ENCODE results near the gene CDKAL1.

CDKAL1 gene

DNA sequence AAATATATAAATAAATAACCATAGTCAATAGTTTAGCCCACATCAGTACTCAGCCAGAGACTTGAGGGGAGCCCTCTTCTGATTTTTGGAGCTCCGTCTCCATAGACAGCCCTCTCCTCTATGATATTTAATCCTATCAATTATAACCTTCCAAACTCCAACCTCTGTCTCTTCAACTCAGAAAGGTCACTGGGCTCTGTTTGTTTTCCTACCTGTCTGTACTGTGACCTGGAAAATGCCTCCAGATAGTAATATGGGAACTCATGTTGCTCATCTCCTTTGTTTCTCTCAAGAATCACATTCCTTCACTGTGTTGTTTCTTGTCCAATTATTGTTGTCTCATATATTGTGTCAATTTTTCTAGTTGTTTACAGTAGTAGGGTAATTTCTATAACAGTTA lies 409.7 kb downstream of the CDKAL1 start:
- Histone ChIP-seq H3K4me1 (ENCODE audit: insufficient read depth, poor library complexity, severe bottlenecking) (no peaks in the 10 kb centered on the region), H3K9me3 (ENCODE audit: severe bottlenecking) (no peaks in the 10 kb centered on the region), H3K4me3 (ENCODE audit: severe bottlenecking) (no peak overlapping the region), H3K27me3 (ENCODE audit: insufficient read depth, poor library complexity, severe bottlenecking) (no peaks in the 10 kb centered on the region), H3K27ac (ENCODE audit: poor library complexity, severe bottlenecking) (no peak overlapping the region), H3K36me3 (ENCODE audit: low read depth) (no peaks in the 10 kb centered on the region)
- ATAC-seq (ENCODE audit: low read depth) (no peak), DNase-seq (ENCODE audit: low spot score) (no peak)
- TF ChIP-seq, protein P1, sequence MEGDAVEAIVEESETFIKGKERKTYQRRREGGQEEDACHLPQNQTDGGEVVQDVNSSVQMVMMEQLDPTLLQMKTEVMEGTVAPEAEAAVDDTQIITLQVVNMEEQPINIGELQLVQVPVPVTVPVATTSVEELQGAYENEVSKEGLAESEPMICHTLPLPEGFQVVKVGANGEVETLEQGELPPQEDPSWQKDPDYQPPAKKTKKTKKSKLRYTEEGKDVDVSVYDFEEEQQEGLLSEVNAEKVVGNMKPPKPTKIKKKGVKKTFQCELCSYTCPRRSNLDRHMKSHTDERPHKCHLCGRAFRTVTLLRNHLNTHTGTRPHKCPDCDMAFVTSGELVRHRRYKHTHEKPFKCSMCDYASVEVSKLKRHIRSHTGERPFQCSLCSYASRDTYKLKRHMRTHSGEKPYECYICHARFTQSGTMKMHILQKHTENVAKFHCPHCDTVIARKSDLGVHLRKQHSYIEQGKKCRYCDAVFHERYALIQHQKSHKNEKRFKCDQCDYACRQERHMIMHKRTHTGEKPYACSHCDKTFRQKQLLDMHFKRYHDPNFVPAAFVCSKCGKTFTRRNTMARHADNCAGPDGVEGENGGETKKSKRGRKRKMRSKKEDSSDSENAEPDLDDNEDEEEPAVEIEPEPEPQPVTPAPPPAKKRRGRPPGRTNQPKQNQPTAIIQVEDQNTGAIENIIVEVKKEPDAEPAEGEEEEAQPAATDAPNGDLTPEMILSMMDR (IDR thresholded peaks at IDR 0.05; ENCODE audit: poor library complexity, severe bottlenecking): no peak

DNA sequence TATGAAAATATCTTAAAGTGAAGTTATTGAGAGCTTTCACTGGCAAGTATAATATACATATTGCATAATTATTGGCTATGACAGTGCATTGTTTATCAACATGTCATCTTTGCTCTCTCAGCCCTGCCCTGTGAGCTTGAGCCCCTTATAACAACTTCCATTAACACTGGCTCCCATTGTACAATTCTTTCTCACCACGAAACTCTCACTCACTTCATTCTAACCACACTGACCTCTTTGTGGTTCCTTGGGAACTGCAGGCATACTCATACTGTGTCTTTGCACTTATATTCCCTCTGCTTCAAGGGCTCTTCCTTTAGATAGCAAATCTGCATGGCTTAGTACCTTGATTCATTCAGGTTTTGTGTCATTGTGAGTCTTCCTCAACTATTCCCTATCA lies 411.8 kb downstream of the CDKAL1 start:
- H3K4me3 ChIP-seq (ENCODE audit: severe bottlenecking): no peak overlapping the region
- ATAC-seq (ENCODE audit: low read depth) (no peak), DNase-seq (ENCODE audit: low spot score) (no peak)
- no peak overlapping the region for H3K27ac ChIP-seq (ENCODE audit: poor library complexity, severe bottlenecking)
- TF ChIP-seq, protein P1 (IDR thresholded peaks at IDR 0.05; ENCODE audit: poor library complexity, severe bottlenecking): no peak
- H3K4me1 ChIP-seq (ENCODE audit: insufficient read depth, poor library complexity, severe bottlenecking): no peaks in the 10 kb centered on the region
- H3K9me3 ChIP-seq (ENCODE audit: severe bottlenecking): no peaks in the 10 kb centered on the region
- no peaks in the 10 kb centered on the region for H3K27me3 ChIP-seq (ENCODE audit: insufficient read depth, poor library complexity, severe bottlenecking)
- no peaks in the 10 kb centered on the region for H3K36me3 ChIP-seq (ENCODE audit: low read depth)

DNA sequence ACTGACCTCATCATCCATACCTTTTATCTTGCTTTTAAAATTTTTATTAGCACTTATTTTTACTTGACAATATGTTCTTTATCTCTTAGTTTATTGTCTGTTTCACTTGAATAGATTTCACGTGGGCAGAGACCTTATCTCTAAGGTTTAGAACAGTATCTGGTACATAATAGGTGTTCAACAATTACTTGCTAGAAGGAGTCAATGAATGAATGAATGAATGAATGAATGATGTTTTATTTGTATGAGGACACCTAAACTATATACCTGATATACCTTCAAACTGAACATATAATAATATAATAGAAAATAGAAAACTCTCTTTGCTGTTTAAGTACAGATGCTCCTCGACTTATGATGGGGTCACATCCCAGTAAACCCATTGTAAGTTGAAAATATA lies 412.6 kb downstream of the CDKAL1 start:
- H3K4me1 ChIP-seq (ENCODE audit: insufficient read depth, poor library complexity, severe bottlenecking): no peaks in the 10 kb centered on the region
- no peak for ATAC-seq (ENCODE audit: low read depth)

DNA sequence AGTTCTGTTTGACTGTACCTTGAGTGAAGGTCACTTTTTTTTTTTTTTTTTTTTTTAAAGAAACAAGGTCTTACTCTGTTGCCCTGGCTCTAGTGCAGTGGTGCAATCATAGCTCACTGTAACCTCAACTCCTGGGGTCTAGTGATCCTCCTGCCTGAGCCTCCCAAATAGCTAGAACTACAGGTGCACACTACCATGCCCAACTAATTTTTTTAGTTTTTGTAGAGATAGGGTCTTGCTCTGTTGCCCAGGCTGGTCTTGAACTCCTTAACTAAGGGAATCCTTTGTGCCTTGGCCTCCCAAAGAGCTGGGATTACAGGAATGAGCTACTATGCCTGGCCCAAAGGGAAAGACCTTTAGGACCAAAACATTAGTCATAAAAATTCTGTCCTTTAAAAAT lies 413.7 kb downstream of the CDKAL1 start:
- Histone ChIP-seq H3K36me3 (ENCODE audit: low read depth) (no peaks in the 10 kb centered on the region), H3K27ac (ENCODE audit: poor library complexity, severe bottlenecking) (no peak overlapping the region), H3K4me1 (ENCODE audit: insufficient read depth, poor library complexity, severe bottlenecking) (peaks cover 8% of the 10 kb centered on the region), H3K27me3 (ENCODE audit: insufficient read depth, poor library complexity, severe bottlenecking) (no peaks in the 10 kb centered on the region), H3K9me3 (ENCODE audit: severe bottlenecking) (no peaks in the 10 kb centered on the region), H3K4me3 (ENCODE audit: severe bottlenecking) (no peak overlapping the region)
- TF ChIP-seq, protein P1 (IDR thresholded peaks at IDR 0.05; ENCODE audit: poor library complexity, severe bottlenecking): no peak
- DNase-seq (ENCODE audit: low spot score) (no peak), ATAC-seq (ENCODE audit: low read depth) (no peak)

More for the DNA sequence above, 412.6 kb downstream of the CDKAL1 start:
- TF ChIP-seq, protein P1 (IDR thresholded peaks at IDR 0.05; ENCODE audit: poor library complexity, severe bottlenecking): no peak
- no peaks in the 10 kb centered on the region for H3K27me3 ChIP-seq (ENCODE audit: insufficient read depth, poor library complexity, severe bottlenecking)
- no peaks in the 10 kb centered on the region for H3K36me3 ChIP-seq (ENCODE audit: low read depth)
- H3K4me3 ChIP-seq (ENCODE audit: severe bottlenecking): no peak overlapping the region
- no peak for DNase-seq (ENCODE audit: low spot score)
- no peaks in the 10 kb centered on the region for H3K9me3 ChIP-seq (ENCODE audit: severe bottlenecking)
- no peak overlapping the region for H3K27ac ChIP-seq (ENCODE audit: poor library complexity, severe bottlenecking)

DNA sequence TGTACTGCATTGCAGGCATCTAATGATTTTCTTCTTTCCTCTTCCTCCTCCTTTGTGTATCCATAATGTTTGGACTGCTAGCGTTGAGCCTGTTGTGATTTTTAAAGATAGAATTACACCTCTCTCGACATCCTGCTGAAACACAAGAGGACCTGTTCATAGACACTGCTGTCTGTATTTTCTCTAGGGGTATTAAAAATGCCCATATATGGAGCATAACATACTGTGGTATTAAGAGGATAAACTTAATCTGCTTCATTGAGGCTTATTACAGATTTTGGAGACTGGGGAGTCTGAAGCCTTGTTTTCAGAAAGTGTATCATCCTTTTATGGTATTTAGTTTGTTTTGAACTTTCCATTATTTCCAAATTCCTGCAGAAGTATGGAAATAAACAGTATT lies 414.3 kb downstream of the CDKAL1 start:
- Histone ChIP-seq H3K27ac (ENCODE audit: poor library complexity, severe bottlenecking) (no peak overlapping the region), H3K36me3 (ENCODE audit: low read depth) (no peaks in the 10 kb centered on the region), H3K9me3 (ENCODE audit: severe bottlenecking) (no peaks in the 10 kb centered on the region), H3K27me3 (ENCODE audit: insufficient read depth, poor library complexity, severe bottlenecking) (no peaks in the 10 kb centered on the region), H3K4me3 (ENCODE audit: severe bottlenecking) (no peak overlapping the region), H3K4me1 (ENCODE audit: insufficient read depth, poor library complexity, severe bottlenecking) (peaks cover 10% of the 10 kb centered on the region)
- TF ChIP-seq, protein P1 (IDR thresholded peaks at IDR 0.05; ENCODE audit: poor library complexity, severe bottlenecking): no peak
- no peak for ATAC-seq (ENCODE audit: low read depth)
- DNase-seq (ENCODE audit: low spot score): no peak
